HepG2 (cell line): ENCODE results near the gene FMNL2. TPM values are rescaled to one million over a fixed set of nuclear protein-coding genes. Genes with fewer than 3 reads are reported as not detected.

Experiments
- ARNT2 ChIP-seq: sonication (generic); formaldehyde crosslinking; IDR thresholded peaks from 2 replicates; pipeline ENCODE4 v1.8.0; 2022; ENCODE audit warnings: mild to moderate bottlenecking, low read depth, missing genetic modification reagents, moderate library complexity
- BCL6 ChIP-seq: IDR thresholded peaks from 2 replicates; pipeline ENCODE4 v1.6.1; 2016; ENCODE audit warnings: missing genetic modification reagents, missing compliant biosample characterization
- CEBPG ChIP-seq: IDR thresholded peaks from 2 replicates; pipeline ENCODE4 v1.6.1; 2016
- GABPA ChIP-seq, 2 experiments: IDR thresholded peaks; 2 replicates each; pipeline ENCODE4 v1.6.1; 2011 to 2016; ENCODE audit warnings: low read depth in 2 of 2, low read length in 1 of 2, missing biosample characterization in 1 of 2, missing genetic modification characterization in 1 of 2
- KLF12 ChIP-seq: sonication (generic); formaldehyde crosslinking; IDR thresholded peaks from 2 replicates; pipeline ENCODE4 v1.4.0; 2020; ENCODE audit warnings: missing genetic modification reagents, borderline replicate concordance
- MYC ChIP-seq: sonication (generic); formaldehyde crosslinking; IDR thresholded peaks from 2 replicates; pipeline ENCODE4 v1.9.0; 2021; ENCODE audit warnings: missing genetic modification reagents, borderline replicate concordance
- NONO ChIP-seq, 2 experiments: fragments of 450-650 bp in 1 of 2; sonication (generic) in 1 of 2; formaldehyde crosslinking in 1 of 2; IDR thresholded peaks in 1 of 2; conservative IDR thresholded peaks in 1 of 2; 2 replicates each; pipeline versions ENCODE4 v1.6.1 to v1.8.0; 2017 to 2022; ENCODE audit warnings: mild to moderate bottlenecking in 1 of 2, missing genetic modification reagents in 1 of 2, moderate library complexity in 1 of 2
- NR2F6 ChIP-seq, 2 experiments: IDR thresholded peaks; 2 replicates each; pipeline ENCODE4 v1.6.1; 2016; ENCODE audit warnings: antibody characterized with exemption in 1 of 2, mild to moderate bottlenecking in 1 of 2
- SOX6 ChIP-seq, 2 experiments: fragments of 450-650 bp in 1 of 2; sonication (generic) in 1 of 2; formaldehyde crosslinking in 1 of 2; IDR thresholded peaks; 2 replicates each; pipeline versions ENCODE4 v1.4.0 to v1.6.1; 2017 to 2020; ENCODE audit warnings: antibody characterized with exemption in 1 of 2, mild to moderate bottlenecking in 1 of 2, missing genetic modification reagents in 1 of 2
- TCF7 ChIP-seq: sonication (generic); IDR thresholded peaks from 2 replicates; pipeline ENCODE4 v1.6.1; 2016; ENCODE audit warnings: antibody characterized with exemption, low read depth
- THAP7 ChIP-seq: sonication (generic); formaldehyde crosslinking; IDR thresholded peaks from 2 replicates; pipeline ENCODE4 v1.8.1; 2023; ENCODE audit warnings: mild to moderate bottlenecking, missing genetic modification reagents
- ZBTB34 ChIP-seq: sonication (generic); formaldehyde crosslinking; IDR thresholded peaks from 2 replicates; pipeline ENCODE4 v1.8.0; 2022; ENCODE audit warnings: mild to moderate bottlenecking, missing genetic modification reagents
- ZBTB39 ChIP-seq: sonication (generic); formaldehyde crosslinking; IDR thresholded peaks from 2 replicates; pipeline ENCODE4 v1.5.0; 2020; ENCODE audit warnings: missing genetic modification reagents
- ZNF44 ChIP-seq: sonication (generic); formaldehyde crosslinking; IDR thresholded peaks from 2 replicates; pipeline ENCODE4 v1.5.1; 2020; ENCODE audit warnings: mild to moderate bottlenecking, missing genetic modification reagents
- ZNF580 ChIP-seq: IDR thresholded peaks from 2 replicates; pipeline ENCODE4 v1.6.1; 2016; ENCODE audit warnings: low read depth, borderline replicate concordance
- ZNF773 ChIP-seq: sonication (generic); formaldehyde crosslinking; IDR thresholded peaks from 2 replicates; pipeline ENCODE4 v1.4.0; 2020; ENCODE audit warnings: missing genetic modification reagents, borderline replicate concordance
- ZSCAN25 ChIP-seq: sonication (generic); formaldehyde crosslinking; IDR thresholded peaks from 2 replicates; pipeline ENCODE4 v1.8.0; 2022; ENCODE audit warnings: mild to moderate bottlenecking, missing genetic modification reagents
- polyA plus RNA-seq, 8 experiments: library from polyadenylated mRNA; depleted of rRNA in 3 of 8; stranded (reverse) in 7 of 8; unstranded in 1 of 8; fragments of >200 nt; fragmentation: Illumina TruSeq in 4 of 8; extraction: Trizol in 4 of 8; gene quantifications; 2 replicates each; pipeline versions ENCODE4 v1.2.1 to v1.2.3, GENCODE V29; 2011 to 2016; ENCODE audit warnings: low read depth in 4 of 8, missing spikeins in 1 of 8, mixed read lengths in 1 of 8; ENCODE audit not compliant: insufficient read depth in 1 of 8
- total RNA-seq, 5 experiments: library from RNA; depleted of rRNA; stranded (reverse); fragments of >200 nt; fragmentation: Illumina TruSeq; extraction: Trizol; gene quantifications; 2 replicates each; pipeline ENCODE4 v1.2.3, GENCODE V29; 2016; ENCODE audit warnings: low read depth in 1 of 5
- TF ChIP-seq, protein P1 (sequence below): IDR thresholded peaks from 2 replicates; pipeline ENCODE4 v1.6.1; 2018; ENCODE audit warnings: missing genetic modification reagents, mild to moderate bottlenecking, missing compliant biosample characterization
- TF ChIP-seq, protein P2 (sequence below): sonication (generic); formaldehyde crosslinking; IDR thresholded peaks from 2 replicates; pipeline ENCODE4 v1.8.0; 2022; ENCODE audit warnings: missing genetic modification reagents, mild to moderate bottlenecking, inconsistent platforms, borderline replicate concordance

FMNL2 gene
- total and polyA plus RNA-seq, 2 of the 13 experiments (the other 11 are each of a cell fraction or from before 2014, with no cell fraction given), result 66.5 to 67.7 TPM

DNA sequence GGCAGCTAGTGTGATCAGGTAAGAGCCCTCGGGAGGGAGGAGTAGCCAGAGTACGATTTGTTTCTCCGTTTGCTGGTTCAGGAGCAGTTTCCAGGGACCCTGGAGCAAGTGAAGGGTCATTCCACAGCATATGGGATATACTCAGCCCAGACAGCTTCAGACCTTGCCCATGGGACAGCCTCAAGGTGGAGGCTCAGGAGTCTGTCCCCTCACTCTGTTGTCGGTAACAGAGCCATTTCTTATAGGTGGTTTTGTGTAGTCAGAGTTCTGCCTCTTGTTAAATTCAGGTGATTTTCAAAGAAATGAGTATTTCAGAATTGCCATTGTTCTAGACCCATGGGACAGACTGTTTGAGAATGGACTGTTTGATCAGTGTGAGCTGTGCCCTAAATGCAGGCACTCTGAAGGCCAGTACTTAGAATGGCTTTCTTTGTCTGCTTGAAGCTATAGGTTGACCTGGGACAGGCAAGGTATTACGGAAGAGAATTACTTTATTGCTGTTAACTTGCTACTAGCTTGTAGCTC, 15.2 kb downstream of the FMNL2 start (continued):
- TF ChIP-seq, protein P1, sequence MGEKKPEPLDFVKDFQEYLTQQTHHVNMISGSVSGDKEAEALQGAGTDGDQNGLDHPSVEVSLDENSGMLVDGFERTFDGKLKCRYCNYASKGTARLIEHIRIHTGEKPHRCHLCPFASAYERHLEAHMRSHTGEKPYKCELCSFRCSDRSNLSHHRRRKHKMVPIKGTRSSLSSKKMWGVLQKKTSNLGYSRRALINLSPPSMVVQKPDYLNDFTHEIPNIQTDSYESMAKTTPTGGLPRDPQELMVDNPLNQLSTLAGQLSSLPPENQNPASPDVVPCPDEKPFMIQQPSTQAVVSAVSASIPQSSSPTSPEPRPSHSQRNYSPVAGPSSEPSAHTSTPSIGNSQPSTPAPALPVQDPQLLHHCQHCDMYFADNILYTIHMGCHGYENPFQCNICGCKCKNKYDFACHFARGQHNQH, result peak; percentile 72; the same call in 1 of the 2 replicates
- TF ChIP-seq SOX6 (IDR thresholded peaks at IDR 0.05), result no peak
- TF ChIP-seq SOX6 (CRISPR knock-in tag; IDR thresholded peaks at IDR 0.05), result peak; percentile 99
- 0 out of 2 replicates have a peak, but pooled peaks have one; percentile 29 for TF ChIP-seq ARNT2
- TF ChIP-seq GABPA (IDR thresholded peaks at IDR 0.05; ENCODE audit: low read depth, low read length), result no peak
- no peak for TF ChIP-seq GABPA (CRISPR knock-in tag; IDR thresholded peaks at IDR 0.05; ENCODE audit: low read depth)
- TF ChIP-seq ZNF44 (CRISPR knock-in tag), result no peak
- TF ChIP-seq ZBTB34 (CRISPR knock-in tag), result peak; percentile 22; the same call in 1 of the 2 replicates
- TF ChIP-seq BCL6 (CRISPR knock-in tag), result peak; percentile 90
- no peak for TF ChIP-seq ZNF773 (CRISPR knock-in tag)
- 0 out of 2 replicates have a peak, but pooled peaks have one; percentile 44 for TF ChIP-seq THAP7 (CRISPR knock-in tag)
- TF ChIP-seq MYC (CRISPR knock-in tag), result peak; percentile 16; the same call in 1 of the 2 replicates
- TF ChIP-seq TCF7, result peak; percentile 57; the same call in 1 of the 2 replicates
- peak; percentile 86 for TF ChIP-seq NR2F6 (IDR thresholded peaks at IDR 0.05)
- peak; percentile 90 for TF ChIP-seq NR2F6 (CRISPR knock-in tag; IDR thresholded peaks at IDR 0.05)
- peak; percentile 43; the same call in 1 of the 2 replicates for TF ChIP-seq ZNF580 (CRISPR knock-in tag)
- no peak for TF ChIP-seq ZSCAN25
- no peak for TF ChIP-seq NONO (IDR thresholded peaks at IDR 0.05)
- TF ChIP-seq NONO (CRISPR knock-in tag; conservative IDR thresholded peaks at IDR 0.05), result no peak
- TF ChIP-seq, protein P2, sequence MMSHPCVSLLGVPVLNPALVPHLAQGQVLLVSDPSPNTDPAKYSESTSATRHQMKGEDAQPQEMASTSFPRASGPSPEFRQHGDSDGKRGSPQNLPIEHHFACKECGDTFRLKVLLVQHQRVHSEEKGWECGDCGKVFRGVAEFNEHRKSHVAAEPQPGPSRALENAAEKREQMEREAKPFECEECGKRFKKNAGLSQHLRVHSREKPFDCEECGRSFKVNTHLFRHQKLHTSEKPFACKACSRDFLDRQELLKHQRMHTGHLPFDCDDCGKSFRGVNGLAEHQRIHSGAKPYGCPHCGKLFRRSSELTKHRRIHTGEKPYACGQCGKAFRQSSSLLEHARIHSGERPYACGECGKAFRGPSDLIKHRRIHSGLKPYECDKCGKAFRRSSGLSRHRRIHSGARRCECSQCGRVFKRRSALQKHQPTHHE (CRISPR knock-in tag), result peak; percentile 57; the same call in 1 of the 2 replicates
- TF ChIP-seq KLF12 (CRISPR knock-in tag), result no peak
- TF ChIP-seq CEBPG (CRISPR knock-in tag), result peak; percentile 63
- TF ChIP-seq ZBTB39 (CRISPR knock-in tag), result peak; percentile 67; the same call in 1 of the 2 replicates
